ENCODE data around the gene WDR48.
A peak's percentile ranks its signal among the peaks of the same experiment; 100 is the strongest.
"Not testable (repeated sequence)": the region's sequence is repeated elsewhere in the genome, so short reads cannot be mapped to it uniquely, and the experiment has no call there.

Gene WDR48

GRCh38 chr3:39050029-39050428 is 1.8 kb upstream of the WDR48 start:
- Histone ChIP-seq H2AFZ (ENCODE audit: low read length) (no peak overlapping the region), H3K27me3 (ENCODE audit: insufficient read depth, low read length) (no peaks in the 10 kb centered on the region), H3F3A (ENCODE audit: insufficient read depth, low read length) (no peaks in the 10 kb centered on the region), H3K9me2 (ENCODE audit: low read depth, low read length) (no peaks in the 10 kb centered on the region), H4K20me1 (ENCODE audit: insufficient read depth, low read length) (no peaks in the 10 kb centered on the region), H3K4me3 (ENCODE audit: low read depth, low read length, poor library complexity, severe bottlenecking) (no peak overlapping the region), H3K4me2 (ENCODE audit: low read length) (no peak overlapping the region), H3K4me1 (ENCODE audit: insufficient read depth, low read length, severe bottlenecking) (peaks cover 23% of the 10 kb centered on the region), H3K9me3 (ENCODE audit: low read length) (no peaks in the 10 kb centered on the region), H3K9ac (ENCODE audit: low read length) (no peak overlapping the region), H3K79me2 (ENCODE audit: insufficient read depth, low read length) (0 out of 2 replicates have a peak, but pooled peaks cover 3% of the 10 kb centered on the region), H3K36me3 (ENCODE audit: insufficient read depth, low read length) (no peaks in the 10 kb centered on the region), H3K27ac (ENCODE audit: low read depth, low read length, poor library complexity, severe bottlenecking) (no peak overlapping the region)
- no peak for TF ChIP-seq EZH2 (IDR thresholded peaks at IDR 0.05; ENCODE audit: borderline replicate concordance, low read length)
- TF ChIP-seq CTCF (IDR thresholded peaks at IDR 0.05; ENCODE audit: low read length): no peak

GRCh38 chr3:39052583-39052982 is 767 bp downstream of the WDR48 start:
- Histone ChIP-seq H3F3A (ENCODE audit: insufficient read depth, low read length) (no peaks in the 10 kb centered on the region), H3K4me3 (ENCODE audit: low read depth, low read length, poor library complexity, severe bottlenecking) (peak overlapping the region; percentile 92), H3K4me2 (ENCODE audit: low read length) (peak overlapping the region; percentile 94), H3K36me3 (ENCODE audit: insufficient read depth, low read length) (no peaks in the 10 kb centered on the region), H3K9me3 (ENCODE audit: low read length) (no peaks in the 10 kb centered on the region), H3K9ac (ENCODE audit: low read length) (peak overlapping the region; percentile 90), H3K4me1 (ENCODE audit: insufficient read depth, low read length, severe bottlenecking) (peaks cover 23% of the 10 kb centered on the region), H3K9me2 (ENCODE audit: low read depth, low read length) (no peaks in the 10 kb centered on the region), H3K27ac (ENCODE audit: low read depth, low read length, poor library complexity, severe bottlenecking) (no peak overlapping the region), H4K20me1 (ENCODE audit: insufficient read depth, low read length) (no peaks in the 10 kb centered on the region), H3K27me3 (ENCODE audit: insufficient read depth, low read length) (no peaks in the 10 kb centered on the region), H2AFZ (ENCODE audit: low read length) (no peak overlapping the region), H3K79me2 (ENCODE audit: insufficient read depth, low read length) (peaks cover 10% of the 10 kb centered on the region; the same call in 1 of the 2 replicates)
- TF ChIP-seq EZH2 (IDR thresholded peaks at IDR 0.05; ENCODE audit: borderline replicate concordance, low read length): no peak
- TF ChIP-seq CTCF (IDR thresholded peaks at IDR 0.05; ENCODE audit: low read length): no peak

GRCh38 chr3:39053696-39054095 is 1.9 kb downstream of the WDR48 start:
- Histone ChIP-seq H2AFZ (ENCODE audit: low read length) (no peak overlapping the region), H3K27me3 (ENCODE audit: insufficient read depth, low read length) (no peaks in the 10 kb centered on the region), H4K20me1 (ENCODE audit: insufficient read depth, low read length) (no peaks in the 10 kb centered on the region), H3K9me3 (ENCODE audit: low read length) (no peaks in the 10 kb centered on the region), H3K27ac (ENCODE audit: low read depth, low read length, poor library complexity, severe bottlenecking) (no peak overlapping the region), H3K36me3 (ENCODE audit: insufficient read depth, low read length) (no peaks in the 10 kb centered on the region), H3K79me2 (ENCODE audit: insufficient read depth, low read length) (peaks cover 10% of the 10 kb centered on the region; the same call in 1 of the 2 replicates), H3K4me2 (ENCODE audit: low read length) (no peak overlapping the region), H3K4me3 (ENCODE audit: low read depth, low read length, poor library complexity, severe bottlenecking) (no peak overlapping the region), H3K9me2 (ENCODE audit: low read depth, low read length) (no peaks in the 10 kb centered on the region), H3K9ac (ENCODE audit: low read length) (no peak overlapping the region), H3F3A (ENCODE audit: insufficient read depth, low read length) (no peaks in the 10 kb centered on the region), H3K4me1 (ENCODE audit: insufficient read depth, low read length, severe bottlenecking) (peaks cover 23% of the 10 kb centered on the region)
- TF ChIP-seq EZH2 (IDR thresholded peaks at IDR 0.05; ENCODE audit: borderline replicate concordance, low read length): no peak

GRCh38 chr3:39056151-39056550 is 4.3 kb downstream of the WDR48 start:
- Histone ChIP-seq H3K9ac (ENCODE audit: low read length) (no peak overlapping the region), H3K9me2 (ENCODE audit: low read depth, low read length) (no peaks in the 10 kb centered on the region), H2AFZ (ENCODE audit: low read length) (no peak overlapping the region), H3K27ac (ENCODE audit: low read depth, low read length, poor library complexity, severe bottlenecking) (no peak overlapping the region), H3K27me3 (ENCODE audit: insufficient read depth, low read length) (no peaks in the 10 kb centered on the region), H3K4me2 (ENCODE audit: low read length) (no peak overlapping the region), H3K4me1 (ENCODE audit: insufficient read depth, low read length, severe bottlenecking) (peaks cover 21% of the 10 kb centered on the region), H3F3A (ENCODE audit: insufficient read depth, low read length) (no peaks in the 10 kb centered on the region), H3K9me3 (ENCODE audit: low read length) (no peaks in the 10 kb centered on the region), H4K20me1 (ENCODE audit: insufficient read depth, low read length) (no peaks in the 10 kb centered on the region), H3K79me2 (ENCODE audit: insufficient read depth, low read length) (peaks cover 10% of the 10 kb centered on the region; the same call in 1 of the 2 replicates), H3K36me3 (ENCODE audit: insufficient read depth, low read length) (no peaks in the 10 kb centered on the region), H3K4me3 (ENCODE audit: low read depth, low read length, poor library complexity, severe bottlenecking) (no peak overlapping the region)
- TF ChIP-seq CTCF (IDR thresholded peaks at IDR 0.05; ENCODE audit: low read length) (no peak), EZH2 (IDR thresholded peaks at IDR 0.05; ENCODE audit: borderline replicate concordance, low read length) (no peak)

- H3K79me2 ChIP-seq (ENCODE audit: insufficient read depth, low read length): peaks cover 11% of the 10 kb centered on the region
- H3K27me3 ChIP-seq (ENCODE audit: insufficient read depth, low read length); H2AFZ ChIP-seq (ENCODE audit: low read length); H3K4me2 ChIP-seq (ENCODE audit: low read length); H3K36me3 ChIP-seq (ENCODE audit: insufficient read depth, low read length); H3K9me3 ChIP-seq (ENCODE audit: low read length); H4K20me1 ChIP-seq (ENCODE audit: insufficient read depth, low read length); H3K9ac ChIP-seq (ENCODE audit: low read length); H3K4me1 ChIP-seq (ENCODE audit: insufficient read depth, low read length, severe bottlenecking); H3K4me3 ChIP-seq (ENCODE audit: low read depth, low read length, poor library complexity, severe bottlenecking); H3K27ac ChIP-seq (ENCODE audit: low read depth, low read length, poor library complexity, severe bottlenecking); H3K9me2 ChIP-seq (ENCODE audit: low read depth, low read length); H3F3A ChIP-seq (ENCODE audit: insufficient read depth, low read length): not testable (repeated sequence)
Observed at GRCh38 chr3:39061228-39061627, 9.4 kb downstream of the WDR48 start.

All from OCI-LY1 (cell line).